ENCODE measurements around the gene ITGB8.

The ITGB8 gene

DNA sequence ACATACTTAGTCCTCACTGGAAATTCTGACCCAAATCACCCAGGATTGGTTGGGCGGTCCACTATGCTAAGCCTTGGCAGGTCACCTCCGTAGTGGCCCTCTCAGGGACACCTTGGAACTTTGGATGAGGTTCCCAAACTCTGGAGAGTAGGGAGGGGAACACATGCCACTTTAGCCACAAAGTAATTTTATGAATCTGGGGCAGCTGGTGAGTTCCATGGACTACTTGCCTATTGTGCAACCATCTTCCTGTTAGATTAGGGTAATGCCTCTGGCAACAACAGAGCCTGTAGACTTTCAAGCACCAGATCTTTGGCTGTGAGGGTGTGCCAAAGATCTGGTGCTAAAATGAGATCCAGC is 77.7 kb downstream of the ITGB8 start:
- Histone ChIP-seq H3K27ac (no peak overlapping the region), H3K9ac (no peak overlapping the region), H3K36me3 (ENCODE audit: control insufficient read depth, insufficient read depth, low read length) (no peaks in the 10 kb centered on the region), H3K4me3 (ENCODE audit: low read depth, low read length) (no peak overlapping the region), H2AFZ (no peak overlapping the region), H3K4me1 (no peaks in the 10 kb centered on the region), H3K4me2 (ENCODE audit: low read length) (no peak overlapping the region), H3K9me3 (ENCODE audit: control insufficient read depth, low read length) (no peaks in the 10 kb centered on the region), H3K27me3 (ENCODE audit: control insufficient read depth, insufficient read depth, low read length) (no peaks in the 10 kb centered on the region), H3K79me2 (no peaks in the 10 kb centered on the region)
- no peak for TF ChIP-seq CTCF (IDR thresholded peaks at IDR 0.05)

GRCh38 chr7:20409961-20410360 is 79.3 kb downstream of the ITGB8 start:
- H2AFZ ChIP-seq: no peak overlapping the region
- H3K4me2 ChIP-seq (ENCODE audit: low read length): no peak overlapping the region
- H3K27me3 ChIP-seq (ENCODE audit: control insufficient read depth, insufficient read depth, low read length): no peaks in the 10 kb centered on the region
- no peaks in the 10 kb centered on the region for H3K79me2 ChIP-seq
- H3K27ac ChIP-seq: no peak overlapping the region
- no peaks in the 10 kb centered on the region for H3K36me3 ChIP-seq (ENCODE audit: control insufficient read depth, insufficient read depth, low read length)
- no peaks in the 10 kb centered on the region for H3K9me3 ChIP-seq (ENCODE audit: control insufficient read depth, low read length)
- H3K4me1 ChIP-seq: no peaks in the 10 kb centered on the region
- H3K4me3 ChIP-seq (ENCODE audit: low read depth, low read length): no peak overlapping the region
- H3K9ac ChIP-seq: no peak overlapping the region
- TF ChIP-seq CTCF (IDR thresholded peaks at IDR 0.05): no peak

- no peaks in the 10 kb centered on the region for H3K36me3 ChIP-seq (ENCODE audit: control insufficient read depth, insufficient read depth, low read length)
- TF ChIP-seq CTCF (IDR thresholded peaks at IDR 0.05): no peak
- H3K27me3 ChIP-seq (ENCODE audit: control insufficient read depth, insufficient read depth, low read length): no peaks in the 10 kb centered on the region
- H3K9ac ChIP-seq: no peak overlapping the region
- no peaks in the 10 kb centered on the region for H3K9me3 ChIP-seq (ENCODE audit: control insufficient read depth, low read length)
- H3K27ac ChIP-seq: no peak overlapping the region
- H3K4me3 ChIP-seq (ENCODE audit: low read depth, low read length): no peak overlapping the region
- no peak overlapping the region for H3K4me2 ChIP-seq (ENCODE audit: low read length)
- H3K4me1 ChIP-seq: no peaks in the 10 kb centered on the region
- no peaks in the 10 kb centered on the region for H3K79me2 ChIP-seq
- no peak overlapping the region for H2AFZ ChIP-seq
These were observed 80.7 kb downstream of the ITGB8 start for GRCh38 chr7:20411372-20411771.

- TF ChIP-seq CTCF (IDR thresholded peaks at IDR 0.05): no peak
- Histone ChIP-seq H3K27ac (no peak overlapping the region), H3K4me3 (ENCODE audit: low read depth, low read length) (no peak overlapping the region), H3K27me3 (ENCODE audit: control insufficient read depth, insufficient read depth, low read length) (no peaks in the 10 kb centered on the region), H3K4me1 (no peaks in the 10 kb centered on the region), H3K4me2 (ENCODE audit: low read length) (no peak overlapping the region), H3K79me2 (no peaks in the 10 kb centered on the region), H3K9ac (no peak overlapping the region), H2AFZ (no peak overlapping the region), H3K36me3 (ENCODE audit: control insufficient read depth, insufficient read depth, low read length) (no peaks in the 10 kb centered on the region), H3K9me3 (ENCODE audit: control insufficient read depth, low read length) (no peaks in the 10 kb centered on the region)
These were observed 81.3 kb downstream of the ITGB8 start for GRCh38 chr7:20412032-20412431.

- H3K9ac ChIP-seq: no peak overlapping the region
- no peaks in the 10 kb centered on the region for H3K27me3 ChIP-seq (ENCODE audit: control insufficient read depth, insufficient read depth, low read length)
- peaks cover 9% of the 10 kb centered on the region for H3K4me1 ChIP-seq
- no peaks in the 10 kb centered on the region for H3K9me3 ChIP-seq (ENCODE audit: control insufficient read depth, low read length)
- no peak overlapping the region for H3K27ac ChIP-seq
- H2AFZ ChIP-seq: no peak overlapping the region
- no peak overlapping the region for H3K4me3 ChIP-seq (ENCODE audit: low read depth, low read length)
- no peaks in the 10 kb centered on the region for H3K79me2 ChIP-seq
- no peaks in the 10 kb centered on the region for H3K36me3 ChIP-seq (ENCODE audit: control insufficient read depth, insufficient read depth, low read length)
- TF ChIP-seq CTCF (IDR thresholded peaks at IDR 0.05): no peak
- H3K4me2 ChIP-seq (ENCODE audit: low read length): no peak overlapping the region
These were observed 86.6 kb downstream of the ITGB8 start for GRCh38 chr7:20417260-20417659.

Data from parathyroid adenoma (tissue), 2 donors.